GM12864 (cell line): ENCODE measurements around the gene ADAMTS14.

Experiments
- DNase-seq: peaks from one replicate; pipeline ENCODE4 v3.0.0-alpha.2; 2011; ENCODE audit warnings: low read depth
- H3K4me3 ChIP-seq: 2 replicates; pipeline ENCODE4 v1.5.1; 2011; ENCODE audit warnings: mild to moderate bottlenecking, low read depth, low read length, control low read depth
- CTCF ChIP-seq: IDR thresholded peaks from 2 replicates; pipeline ENCODE4 v1.5.1; 2011; ENCODE audit warnings: low read depth, mild to moderate bottlenecking, moderate library complexity, low read length, control low read depth, inconsistent platforms; ENCODE audit errors: missing control alignments

Gene ADAMTS14

GRCh38 chr10:70785190-70785589 lies 112.9 kb downstream of the ADAMTS14 start, which contains the start of gene TBATA:
Gene TBATA (minus strand): TSS chr10:70785377. CDS start chr10:70783379, 1,998 bp downstream.
- no peak for TF ChIP-seq CTCF
- H3K4me3 ChIP-seq = no peak within 1 kb of the TSS
- no peak for DNase-seq

- no peak overlapping the region for H3K4me3 ChIP-seq
- no peak for DNase-seq
- no peak for TF ChIP-seq CTCF
These were observed 114.6 kb downstream of the ADAMTS14 start for GRCh38 chr10:70786799-70787415.

DNA sequence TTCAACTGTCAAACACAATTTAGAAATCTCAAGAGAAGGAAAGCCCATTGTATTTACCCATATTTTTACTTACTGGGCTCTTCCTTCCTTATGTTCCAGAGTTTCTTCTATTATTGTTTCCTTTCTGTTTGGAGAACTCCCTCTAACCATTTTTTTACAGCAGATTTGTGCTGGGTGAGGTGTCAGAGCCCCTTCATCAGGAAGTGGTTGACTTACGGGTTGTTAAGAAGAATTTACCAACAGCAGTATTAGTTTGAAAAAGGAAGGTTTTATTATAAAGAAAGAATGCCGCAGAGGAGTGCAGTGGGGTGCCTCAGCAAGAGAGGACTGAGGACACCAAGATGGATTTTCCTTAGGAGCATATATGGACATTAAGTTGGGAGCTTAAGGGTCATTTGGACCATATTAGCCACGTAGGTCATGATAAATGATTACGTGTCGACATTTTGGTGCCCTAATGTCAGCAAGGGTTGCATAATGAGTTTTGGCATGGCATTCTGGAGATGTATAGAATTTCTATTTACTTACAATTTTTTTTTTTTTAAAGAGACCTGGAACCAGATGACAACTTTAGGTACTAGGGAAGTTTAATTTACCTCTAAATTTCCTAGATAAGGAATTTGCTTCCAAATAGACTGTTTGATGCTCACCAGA lies 119.2 kb downstream of the ADAMTS14 start:
- H3K4me3 ChIP-seq = no peak overlapping the region
- DNase-seq = no peak

DNA sequence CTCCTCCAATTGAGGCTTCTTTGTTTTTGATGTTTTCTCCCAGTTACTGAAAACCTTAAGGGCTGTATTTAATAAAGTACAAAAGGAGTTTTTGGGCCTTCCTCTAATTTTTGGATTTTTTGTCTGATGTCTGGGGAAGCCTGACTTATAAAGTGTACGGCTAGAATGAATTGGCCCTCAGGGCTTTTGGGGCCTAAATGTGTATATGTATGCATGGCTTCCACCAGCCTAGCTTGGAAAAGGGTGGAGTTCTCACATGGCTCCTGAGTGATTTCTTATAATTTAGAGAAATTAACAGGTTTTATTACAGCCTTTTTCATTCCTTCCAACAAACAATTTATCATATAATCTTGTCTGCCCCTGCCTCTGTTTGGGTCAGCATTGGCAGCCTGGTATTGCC lies 123.3 kb downstream of the ADAMTS14 start:
- no peak for DNase-seq
- no peak overlapping the region for H3K4me3 ChIP-seq
- no peak for TF ChIP-seq CTCF

More for the DNA sequence above, 119.2 kb downstream of the ADAMTS14 start:
- TF ChIP-seq CTCF = no peak

DNA sequence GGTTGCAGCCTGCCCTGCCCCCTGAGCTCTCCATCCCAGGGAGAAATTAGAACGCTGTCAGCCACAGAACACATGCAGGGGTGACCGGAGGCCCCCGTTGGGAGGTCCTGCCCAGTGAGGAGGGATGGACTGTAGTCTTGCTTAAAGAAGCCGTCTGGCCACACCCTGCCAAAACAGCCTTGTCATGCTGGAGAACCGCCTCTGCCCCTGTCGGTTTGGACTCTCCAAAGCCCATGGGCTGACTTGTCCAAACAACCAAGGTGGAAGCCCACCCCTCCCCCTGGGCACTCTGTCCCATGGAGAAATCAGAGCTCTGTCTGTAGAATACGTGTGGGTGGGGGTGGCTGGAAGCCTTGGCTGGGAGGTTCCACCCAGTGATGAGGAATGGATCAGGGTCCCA lies 125.5 kb downstream of the ADAMTS14 start:
- TF ChIP-seq CTCF = no peak
- H3K4me3 ChIP-seq = no peak overlapping the region
- DNase-seq = no peak

- no peak for DNase-seq
- TF ChIP-seq CTCF = no peak
- H3K4me3 ChIP-seq = no peak overlapping the region
These were observed 126.8 kb downstream of the ADAMTS14 start for GRCh38 chr10:70799124-70799523.

GRCh38 chr10:70801854-70802253 lies 129.5 kb downstream of the ADAMTS14 start:
- no peak for DNase-seq
- no peak overlapping the region for H3K4me3 ChIP-seq
- no peak for TF ChIP-seq CTCF
